GOT3 (cell line): ENCODE data around the gene RAD52.

Experiments used
- DNase-seq: peaks from one replicate; lab custom pipeline; 2025; ENCODE audit warnings: mixed read lengths; lab: John Stamatoyannopoulos, UW

The RAD52 gene

DNA sequence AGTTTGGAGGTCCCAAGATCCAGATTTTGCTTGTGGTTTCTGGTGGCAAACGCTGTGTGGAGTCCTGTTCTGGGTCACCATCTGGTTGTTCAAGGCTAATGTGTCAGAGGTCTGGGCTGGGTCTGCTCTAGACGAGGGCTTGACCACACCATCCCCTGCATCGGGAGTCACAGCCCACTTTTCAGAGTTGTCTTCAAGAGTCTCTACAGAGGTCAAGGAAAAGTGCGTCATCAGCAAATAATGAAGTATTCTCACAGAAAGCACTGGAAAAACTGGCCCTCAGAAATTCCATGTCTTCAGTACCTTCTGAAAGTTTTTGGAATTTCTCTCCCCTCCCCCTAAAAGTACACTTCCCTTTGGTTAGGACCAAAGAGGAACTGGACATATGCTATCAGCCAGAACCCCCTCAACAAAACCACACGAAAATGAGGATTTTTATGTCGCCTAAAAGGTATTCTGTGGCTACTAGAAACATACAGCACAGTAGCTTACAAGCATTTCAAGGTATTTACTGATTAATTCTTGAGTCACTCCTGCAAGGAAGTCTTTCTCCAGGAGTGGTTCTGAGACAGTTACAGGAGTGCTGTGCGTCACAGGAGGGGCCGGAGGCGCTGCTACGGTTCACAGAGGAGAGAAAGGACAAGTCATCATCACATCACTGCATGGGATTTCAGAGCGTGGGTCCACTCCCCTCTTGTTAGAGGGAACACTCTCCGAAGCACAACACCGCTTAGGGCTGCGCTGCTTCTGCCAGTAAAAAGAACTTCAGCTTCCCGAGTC is 35.4 kb downstream of the RAD52 start:
- DNase-seq = no peak

DNA sequence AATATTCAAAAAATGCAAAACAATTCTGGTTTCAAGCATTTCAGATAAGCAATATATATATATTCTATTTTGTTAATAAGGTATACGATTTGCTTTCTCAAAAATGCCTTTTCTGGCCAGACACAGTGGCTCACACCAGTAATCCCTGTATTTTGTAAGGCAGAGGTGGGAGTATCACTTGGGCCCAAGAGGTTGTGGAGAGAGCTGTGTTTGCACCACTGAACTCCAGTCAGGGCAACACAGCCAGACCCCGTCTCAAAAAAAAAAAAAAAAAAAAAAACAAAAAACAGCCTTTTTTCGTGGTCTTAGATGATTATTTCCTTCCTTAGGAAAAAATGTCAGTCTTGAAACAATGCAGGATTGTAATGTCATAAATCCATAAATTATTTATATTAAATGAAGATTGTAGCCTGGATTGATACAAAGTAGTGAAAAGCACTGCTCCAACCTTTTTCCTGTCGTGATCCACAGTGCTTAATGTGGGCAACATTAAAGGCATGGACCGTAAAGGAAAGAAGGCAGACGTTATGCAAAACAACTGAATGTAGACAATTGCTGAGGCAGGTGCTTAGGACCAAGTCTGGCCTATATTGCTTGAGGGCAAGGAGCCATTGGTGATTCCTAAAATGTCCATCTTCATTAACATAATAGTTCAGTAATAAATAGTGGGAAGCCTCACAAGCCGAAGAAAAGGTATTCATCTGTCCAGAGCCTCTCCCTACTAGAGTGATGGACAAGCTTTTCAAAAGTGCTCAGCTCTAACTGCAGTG is 36.8 kb downstream of the RAD52 start:
- DNase-seq = no peak

DNA sequence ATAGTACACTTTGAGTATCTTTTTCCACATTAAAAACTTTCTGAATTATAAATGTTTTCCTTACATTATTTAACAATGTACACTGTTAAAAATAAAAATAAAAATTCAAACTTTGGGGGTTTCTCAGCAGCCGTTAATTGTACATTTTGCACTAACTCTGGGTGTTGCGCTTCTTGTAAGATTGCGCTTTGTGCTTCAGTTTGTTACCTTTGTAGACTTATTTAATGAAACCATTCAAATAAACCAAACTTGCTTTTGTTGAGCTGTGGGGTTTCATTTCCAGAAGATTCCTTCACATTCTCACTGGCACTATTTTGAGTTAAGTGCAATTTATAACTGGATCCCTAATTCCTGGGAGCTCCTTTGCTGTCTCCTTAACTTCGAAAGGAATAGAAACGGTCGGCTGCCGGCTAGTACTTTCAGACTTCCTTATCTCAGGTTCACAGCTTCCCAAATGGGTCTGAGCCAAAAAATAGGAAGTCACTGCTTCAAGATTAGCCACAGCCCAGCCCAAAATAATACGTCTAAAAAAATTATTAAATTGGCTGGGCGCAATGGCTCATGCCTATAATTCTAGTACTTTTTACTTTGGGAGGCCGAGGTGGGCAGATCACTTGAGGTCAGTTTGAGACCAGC is 38.2 kb downstream of the RAD52 start:
- no peak for DNase-seq

DNA sequence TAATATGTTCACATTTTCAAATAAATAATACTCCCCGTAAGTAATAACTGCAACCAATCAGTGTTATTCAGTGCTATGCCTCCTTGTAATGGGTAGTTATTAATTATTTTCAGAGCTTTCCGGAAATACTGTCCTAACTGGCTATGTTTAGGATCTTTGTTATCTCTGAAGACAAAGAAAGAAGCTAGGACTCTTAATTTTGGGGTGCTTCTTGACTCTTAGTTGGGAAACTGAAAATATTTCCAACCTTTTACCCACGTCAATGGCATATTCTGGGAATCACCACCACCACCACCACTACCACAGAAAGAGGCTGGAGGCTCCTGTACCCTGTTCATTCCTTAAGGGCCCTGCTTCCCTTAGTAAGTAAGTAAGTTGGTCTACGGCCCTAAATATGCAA is 39.1 kb downstream of the RAD52 start:
- no peak for DNase-seq

DNA sequence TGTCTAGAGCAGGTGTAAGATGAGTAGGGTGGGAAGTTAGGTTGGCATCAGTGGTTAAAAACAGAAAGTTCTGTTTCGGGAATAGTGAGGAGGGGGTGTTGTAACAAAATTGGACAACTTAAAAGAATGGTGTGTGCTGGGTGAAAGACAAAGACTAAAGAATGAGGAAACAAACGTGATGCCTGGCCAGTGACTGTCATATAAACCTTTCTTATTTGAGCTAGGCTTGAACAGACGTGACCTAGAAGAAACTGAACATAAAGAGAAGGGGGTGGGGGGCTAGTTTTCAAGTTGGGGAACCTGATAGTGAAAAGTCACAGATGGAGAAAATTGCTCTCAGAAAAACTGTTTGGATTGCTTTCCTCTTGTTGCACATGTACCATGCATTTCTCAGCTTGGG is 39.6 kb downstream of the RAD52 start:
- no peak for DNase-seq

DNA sequence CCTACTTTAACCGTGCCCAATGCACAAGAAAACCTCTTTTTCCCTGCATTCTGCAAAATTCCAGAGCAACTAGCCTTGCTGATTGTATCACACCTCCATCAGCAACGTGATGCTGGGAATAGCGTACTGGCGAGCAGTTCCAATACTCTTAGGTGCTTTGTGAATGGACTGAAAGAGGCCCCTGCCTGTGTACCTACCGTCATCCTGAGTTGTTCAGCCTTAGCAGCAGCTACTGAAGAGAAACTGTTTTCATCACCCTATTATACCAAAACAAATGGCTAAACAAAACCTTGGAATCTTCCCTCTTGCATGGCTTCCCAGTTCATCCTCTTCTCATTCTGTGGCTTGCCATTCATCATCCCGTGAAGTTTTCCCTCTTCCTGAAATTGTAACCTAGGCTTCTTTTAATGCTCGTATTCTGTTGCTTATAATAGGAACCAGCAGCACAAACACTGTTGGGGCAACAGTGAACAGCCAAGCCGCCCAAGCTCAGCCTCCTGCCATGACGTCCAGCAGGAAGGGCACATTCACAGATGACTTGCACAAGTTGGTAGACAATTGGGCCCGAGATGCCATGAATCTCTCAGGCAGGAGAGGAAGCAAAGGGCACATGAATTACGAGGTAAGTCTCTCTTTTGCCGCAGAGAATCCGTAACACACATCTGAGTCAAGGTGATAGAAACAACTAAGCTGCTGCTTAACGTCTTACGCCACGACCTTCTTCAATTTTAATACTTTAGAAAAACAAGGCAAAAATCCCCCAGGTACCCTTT is 41.9 kb downstream of the RAD52 start:
- no peak for DNase-seq

DNA sequence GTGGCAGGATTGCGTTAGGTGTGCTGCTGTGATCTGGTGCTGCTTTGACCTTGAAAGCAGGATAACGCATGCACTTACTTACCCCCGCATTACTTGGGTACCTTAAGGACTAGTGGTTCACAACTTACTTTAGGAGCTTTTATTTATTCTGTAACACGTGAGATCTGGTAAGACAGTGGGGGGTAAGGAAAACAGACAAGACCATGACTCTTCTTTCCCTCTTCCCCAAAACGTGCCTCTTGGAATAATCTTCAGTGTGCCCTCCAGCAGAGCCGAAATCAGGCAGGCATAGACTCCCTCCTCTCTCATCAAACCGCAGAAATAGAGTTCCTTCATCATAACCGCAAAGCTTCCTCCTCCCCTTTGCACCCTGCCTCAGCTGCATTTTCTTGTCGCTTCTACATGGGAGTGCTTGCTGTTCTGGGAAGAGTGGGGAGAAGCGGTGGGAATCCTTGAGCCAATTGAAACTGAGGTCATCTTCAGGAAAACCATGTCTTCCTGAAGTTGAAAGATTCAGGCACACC is 43.4 kb downstream of the RAD52 start:
- no peak for DNase-seq

DNA sequence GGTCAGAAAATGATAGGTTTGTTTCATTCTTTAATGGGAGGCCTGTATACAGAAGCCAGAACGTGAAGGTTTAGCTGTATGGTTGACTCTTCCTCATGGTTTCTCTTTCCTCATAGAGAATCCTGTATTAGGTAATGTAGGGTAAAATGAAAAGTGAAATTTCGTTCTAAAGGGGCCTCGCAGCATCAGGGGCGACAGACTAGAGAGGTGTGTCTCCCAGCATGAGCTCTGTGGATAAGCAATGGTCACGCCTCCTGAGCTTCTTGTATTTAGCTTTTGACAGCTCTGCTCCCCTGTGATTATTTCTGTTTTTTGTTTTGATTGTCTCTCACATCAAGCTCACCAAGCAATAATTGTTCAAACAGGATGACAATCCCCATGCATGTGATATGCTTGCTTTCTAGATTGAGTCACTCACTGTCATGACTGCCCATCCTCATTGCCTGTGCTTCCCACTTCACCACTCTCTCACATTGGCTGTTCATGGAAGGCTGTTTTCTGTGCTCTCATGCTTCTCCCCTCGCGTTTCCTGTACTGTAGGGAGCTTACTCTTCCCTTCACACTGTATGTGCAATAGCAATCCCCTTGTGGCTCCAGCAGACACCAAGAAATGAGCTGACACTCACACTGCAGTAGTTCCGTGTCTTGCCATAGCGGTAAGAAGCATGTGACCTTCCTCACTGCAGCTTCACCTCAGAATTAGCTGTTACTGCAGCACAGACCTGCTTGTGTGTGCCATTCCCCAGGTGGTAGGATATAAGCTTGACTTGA is 44.0 kb downstream of the RAD52 start:
- DNase-seq = no peak

DNA sequence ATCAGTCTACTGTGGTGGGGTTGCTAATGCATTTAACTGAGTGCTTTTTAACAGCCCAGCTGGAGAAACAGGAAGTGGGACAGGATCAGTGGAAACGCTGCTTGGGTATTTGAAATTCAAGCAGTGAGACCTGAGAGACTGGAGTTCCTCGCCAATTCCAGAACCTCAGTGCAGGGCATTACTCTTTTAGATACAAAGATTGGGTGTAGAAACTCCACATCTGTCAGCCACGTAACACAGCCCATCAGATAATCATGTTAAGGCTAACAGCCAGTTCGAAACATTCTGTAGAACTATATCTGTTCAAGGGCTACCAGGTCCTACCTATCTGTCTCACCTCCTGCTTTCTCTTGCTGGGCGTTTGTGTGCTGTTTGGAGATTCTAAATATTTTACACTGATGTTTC is 45.5 kb downstream of the RAD52 start:
- DNase-seq = no peak

DNA sequence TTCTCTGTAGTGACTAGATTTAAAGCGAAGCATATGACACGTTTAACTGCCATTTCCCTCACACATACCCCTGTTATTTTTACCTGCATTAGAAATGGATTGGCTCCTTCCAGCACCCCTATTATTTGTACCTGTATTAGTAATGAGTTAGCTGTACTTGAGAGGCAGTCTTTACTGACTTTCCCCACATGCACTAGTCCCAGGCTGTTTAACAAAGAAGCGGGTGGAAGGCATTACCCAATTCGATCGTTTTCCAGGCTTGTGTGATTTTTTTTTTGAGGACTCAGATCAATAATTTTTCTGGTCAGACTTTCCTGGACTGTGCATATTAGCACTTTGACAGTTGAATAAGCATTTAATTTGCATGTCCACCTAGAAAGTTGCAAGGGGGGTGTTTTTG is 46.4 kb downstream of the RAD52 start:
- no peak for DNase-seq

DNA sequence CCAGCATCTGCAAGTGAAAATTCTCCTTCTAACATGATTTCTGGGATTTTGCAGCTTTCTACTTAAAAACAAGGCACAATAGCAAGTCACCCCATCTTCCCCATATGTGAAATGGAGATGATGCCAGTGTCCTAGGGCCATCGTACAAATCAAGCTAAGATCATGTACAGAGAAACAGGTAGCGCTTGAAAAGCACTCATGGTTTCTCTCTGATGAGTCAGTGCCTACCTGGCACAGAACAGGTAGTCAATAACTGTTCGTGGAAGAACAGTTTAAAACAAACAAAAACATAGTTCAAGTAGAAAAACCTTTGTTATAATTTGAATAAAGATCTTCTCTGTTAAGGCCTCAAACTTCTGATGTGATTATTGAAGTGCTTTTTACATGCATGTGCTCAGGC is 46.9 kb downstream of the RAD52 start:
- DNase-seq = no peak

DNA sequence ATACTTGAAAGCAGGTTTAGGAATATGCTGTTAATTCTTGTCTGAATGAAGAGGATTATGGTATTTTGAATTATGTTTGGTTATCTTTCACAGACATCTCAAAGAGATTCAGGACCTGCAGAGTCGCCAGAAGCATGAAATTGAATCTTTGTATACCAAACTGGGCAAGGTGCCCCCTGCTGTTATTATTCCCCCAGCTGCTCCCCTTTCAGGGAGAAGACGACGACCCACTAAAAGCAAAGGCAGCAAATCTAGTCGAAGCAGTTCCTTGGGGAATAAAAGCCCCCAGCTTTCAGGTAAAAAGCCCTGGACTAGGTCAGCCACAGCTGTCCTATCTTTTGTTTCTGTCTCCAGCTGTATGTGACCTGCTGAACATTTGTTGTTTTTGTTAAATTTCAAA is 52.1 kb downstream of the RAD52 start:
- DNase-seq = no peak

DNA sequence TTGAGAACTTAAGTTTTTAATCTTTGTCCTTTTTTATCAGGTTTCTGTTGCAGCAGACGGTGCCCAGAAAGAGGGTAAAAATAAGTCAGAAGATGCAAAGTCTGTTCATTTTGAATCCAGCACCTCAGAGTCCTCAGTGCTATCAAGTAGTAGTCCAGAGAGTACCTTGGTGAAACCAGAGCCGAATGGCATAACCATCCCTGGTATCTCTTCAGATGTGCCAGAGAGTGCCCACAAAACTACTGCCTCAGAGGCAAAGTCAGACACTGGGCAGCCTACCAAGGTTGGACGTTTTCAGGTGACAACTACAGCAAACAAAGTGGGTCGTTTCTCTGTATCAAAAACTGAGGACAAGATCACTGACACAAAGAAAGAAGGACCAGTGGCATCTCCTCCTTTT is 53.5 kb downstream of the RAD52 start:
- no peak for DNase-seq

DNA sequence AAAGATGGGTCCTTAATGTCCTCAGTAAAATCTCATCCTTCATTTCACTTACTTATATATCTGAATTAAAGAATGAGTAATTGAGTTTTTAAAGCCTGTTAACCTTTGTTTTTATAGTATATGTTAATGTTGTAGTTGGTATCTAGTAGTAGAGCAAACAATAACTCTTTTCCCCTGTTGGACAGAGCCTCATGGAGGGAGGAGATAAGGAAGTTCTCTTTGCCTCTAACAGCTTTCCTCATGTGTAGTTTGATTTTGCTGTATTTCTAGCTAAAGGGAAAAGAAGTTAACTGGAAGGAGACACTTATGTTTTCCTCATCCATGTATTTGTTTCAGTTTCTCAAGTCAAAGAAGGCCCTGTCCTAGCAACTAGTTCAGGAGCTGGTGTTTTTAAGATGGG is 55.3 kb downstream of the RAD52 start:
- no peak for DNase-seq

DNA sequence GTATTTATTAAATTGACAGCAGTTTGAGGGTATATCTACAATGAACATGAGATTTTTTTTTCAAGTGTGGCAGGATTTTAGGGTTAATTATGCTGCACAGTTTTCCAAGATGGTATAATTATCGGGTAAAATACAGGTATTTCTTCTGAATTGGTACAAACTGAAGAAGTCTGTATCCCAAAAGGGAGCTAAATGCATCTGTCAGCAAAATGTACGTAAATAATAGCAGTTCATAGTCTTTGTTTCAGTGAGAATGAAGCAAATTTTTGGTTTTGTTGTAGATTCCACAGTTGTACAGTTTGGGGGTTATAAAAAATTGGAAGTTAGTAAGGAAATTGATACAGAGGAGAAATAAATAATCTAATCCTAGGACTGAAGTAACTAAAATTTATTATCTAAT is 63.3 kb downstream of the RAD52 start:
- DNase-seq = no peak

DNA sequence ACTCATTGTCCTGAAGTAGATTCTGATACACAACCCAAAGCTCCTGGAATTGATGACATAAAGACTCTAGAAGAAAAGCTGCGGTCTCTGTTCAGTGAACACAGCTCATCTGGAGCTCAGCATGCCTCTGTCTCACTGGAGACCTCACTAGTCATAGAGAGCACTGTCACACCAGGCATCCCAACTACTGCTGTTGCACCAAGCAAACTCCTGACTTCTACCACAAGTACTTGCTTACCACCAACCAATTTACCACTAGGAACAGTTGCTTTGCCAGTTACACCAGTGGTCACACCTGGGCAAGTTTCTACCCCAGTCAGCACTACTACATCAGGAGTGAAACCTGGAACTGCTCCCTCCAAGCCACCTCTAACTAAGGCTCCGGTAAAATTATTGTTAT is 63.8 kb downstream of the RAD52 start:
- DNase-seq = no peak

DNA sequence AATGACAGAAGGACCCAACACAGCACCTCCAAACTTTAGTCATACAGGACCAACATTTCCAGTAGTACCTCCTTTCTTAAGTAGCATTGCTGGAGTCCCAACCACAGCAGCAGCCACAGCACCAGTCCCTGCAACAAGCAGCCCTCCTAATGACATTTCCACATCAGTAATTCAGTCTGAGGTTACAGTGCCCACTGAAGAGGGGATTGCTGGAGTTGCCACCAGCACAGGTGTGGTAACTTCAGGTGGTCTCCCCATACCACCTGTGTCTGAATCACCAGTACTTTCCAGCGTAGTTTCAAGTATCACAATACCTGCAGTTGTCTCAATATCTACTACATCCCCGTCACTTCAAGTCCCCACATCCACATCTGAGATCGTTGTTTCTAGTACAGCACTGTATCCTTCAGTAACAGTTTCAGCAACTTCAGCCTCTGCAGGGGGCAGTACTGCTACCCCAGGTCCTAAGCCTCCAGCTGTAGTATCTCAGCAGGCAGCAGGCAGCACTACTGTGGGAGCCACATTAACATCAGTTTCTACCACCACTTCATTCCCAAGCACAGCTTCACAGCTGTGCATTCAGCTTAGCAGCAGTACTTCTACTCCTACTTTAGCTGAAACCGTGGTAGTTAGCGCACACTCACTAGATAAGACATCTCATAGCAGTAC is 64.6 kb downstream of the RAD52 start:
- DNase-seq = no peak

DNA sequence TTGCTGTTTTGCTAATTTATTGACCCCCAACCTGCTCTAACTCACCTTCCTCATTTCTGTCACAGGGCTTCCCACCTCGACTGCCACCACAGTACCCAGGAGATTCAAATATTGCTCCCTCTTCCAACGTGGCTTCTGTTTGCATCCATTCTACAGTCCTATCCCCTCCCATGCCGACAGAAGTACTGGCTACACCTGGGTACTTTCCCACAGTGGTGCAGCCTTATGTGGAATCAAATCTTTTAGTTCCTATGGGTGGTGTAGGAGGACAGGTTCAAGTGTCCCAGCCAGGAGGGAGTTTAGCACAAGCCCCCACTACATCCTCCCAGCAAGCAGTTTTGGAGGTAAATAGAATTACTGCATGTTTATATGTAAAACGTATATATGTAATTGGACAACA is 68.8 kb downstream of the RAD52 start:
- DNase-seq = no peak

DNA sequence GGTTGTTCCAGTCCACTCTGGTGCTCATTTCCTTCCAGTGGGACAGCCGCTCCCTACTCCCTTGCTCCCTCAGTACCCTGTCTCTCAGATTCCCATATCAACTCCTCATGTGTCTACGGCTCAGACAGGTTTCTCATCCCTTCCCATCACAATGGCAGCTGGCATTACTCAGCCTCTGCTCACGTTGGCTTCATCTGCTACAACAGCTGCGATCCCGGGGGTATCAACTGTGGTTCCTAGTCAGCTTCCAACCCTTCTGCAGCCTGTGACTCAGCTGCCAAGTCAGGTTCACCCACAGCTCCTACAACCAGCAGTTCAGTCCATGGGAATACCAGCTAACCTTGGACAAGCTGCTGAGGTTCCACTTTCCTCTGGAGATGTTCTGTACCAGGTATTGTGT is 69.9 kb downstream of the RAD52 start:
- no peak for DNase-seq

DNA sequence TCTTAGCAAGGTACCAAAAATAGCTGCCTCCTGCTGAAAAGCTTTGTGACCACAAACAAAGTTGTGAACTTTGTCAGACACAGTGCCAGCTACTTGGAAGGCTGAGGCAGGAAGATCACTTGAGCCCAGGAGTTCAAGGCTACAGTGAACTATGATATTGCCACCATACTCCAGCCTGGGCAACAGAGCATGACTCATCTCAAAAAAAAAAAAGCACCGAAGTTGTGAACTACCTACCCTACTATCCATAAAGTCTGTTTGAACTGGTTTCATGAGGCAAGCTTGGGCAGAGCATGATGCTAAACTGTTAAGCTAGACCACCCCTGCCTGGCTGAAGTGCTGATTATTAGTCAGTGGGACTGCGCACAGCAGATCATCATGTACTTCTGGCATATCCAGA is 75.5 kb downstream of the RAD52 start:
- DNase-seq = no peak

DNA sequence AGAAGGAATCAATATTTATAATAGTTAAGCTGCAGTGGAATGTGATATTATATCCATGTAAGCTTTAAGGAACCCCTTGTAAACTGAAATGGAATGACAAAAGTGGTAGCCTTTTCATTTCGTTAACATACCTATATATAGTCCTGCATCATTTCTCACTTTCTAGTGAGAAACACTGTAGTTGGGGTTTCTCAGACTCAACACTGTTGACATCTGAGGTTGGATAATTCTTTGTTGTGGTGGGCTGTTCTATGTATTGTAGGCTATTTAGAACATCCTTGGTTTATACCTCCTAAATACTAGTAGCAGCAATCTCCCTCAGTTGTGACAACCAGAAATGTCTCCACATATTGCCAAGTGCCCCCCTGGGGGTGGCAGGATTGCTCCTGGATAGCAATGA is 79.1 kb downstream of the RAD52 start:
- DNase-seq = no peak
